A549 (cell line): ENCODE results near the gene AP5S1. TPM values are rescaled to one million over a fixed set of nuclear protein-coding genes. Genes with fewer than 3 reads are reported as not detected.

ENCODE experiments used
- ATAC-seq, 2 experiments: fragments of 200-7000 bp in 1 of 2; fragments of >200 bp in 1 of 2; cut with Nextera tagmentation in 1 of 2; cut with Tn5 transposase in 1 of 2; 3 replicates each; pipeline versions ENCODE4 v1.8.0 to v1.9.1; 2018 to 2020; ENCODE audit warnings: mild to moderate bottlenecking in 1 of 2, moderate library complexity in 1 of 2
- CTCF ChIA-PET: fragments of 300-600 bp; sonication (Branson Sonifier 250); formaldehyde crosslinking; extraction: SDS; loops from one replicate; lab custom pipeline; 2021; ENCODE audit warnings: antibody characterized with exemption, inconsistent platforms; lab: Yijun Ruan, JAX
- POLR2A ChIA-PET: fragments of 350-600 bp; formaldehyde crosslinking; extraction: SDS; loops from one replicate; lab custom pipeline; 2021; ENCODE audit warnings: antibody characterized with exemption, inconsistent platforms; lab: Yijun Ruan, JAX
- DNase-seq, 2 experiments: peaks; one replicate each; pipeline versions ENCODE4 v3.0.0 to v3.0.0-alpha.2; 2011 to 2016; ENCODE audit warnings: low read depth in 1 of 2, low spot score in 1 of 2
- FAIRE-seq: peaks from 2 replicates; lab custom pipeline; 2011; peaks lifted over from hg19 to GRCh38; lab: Jason Lieb, UNC
- H3K27ac ChIP-seq, 2 experiments: fragments of >200 bp; sonication (Bioruptor Twin); formaldehyde crosslinking; 3 replicates each; pipeline ENCODE4 v1.5.1; 2016 to 2017
- H3K4me1 ChIP-seq: fragments of >200 bp; sonication (Bioruptor Twin); formaldehyde crosslinking; 3 replicates; pipeline ENCODE4 v1.6.1; 2016
- H3K4me2 ChIP-seq: fragments of >200 bp; sonication (Bioruptor Twin); formaldehyde crosslinking; 3 replicates; pipeline ENCODE4 v1.6.1; 2016
- H3K4me3 ChIP-seq: fragments of >200 bp; sonication (Bioruptor Twin); formaldehyde crosslinking; 3 replicates; pipeline ENCODE4 v1.5.1; 2016
- H3K9me3 ChIP-seq: fragments of >200 bp; sonication (Bioruptor Twin); formaldehyde crosslinking; 3 replicates; pipeline ENCODE4 v1.6.1; 2016
- BHLHE40 ChIP-seq: IDR thresholded peaks from 2 replicates; pipeline ENCODE4 v1.6.1; 2012; ENCODE audit warnings: low read depth, low read length, inconsistent platforms
- CBX8 ChIP-seq: fragments of 200-600 bp; sonication (generic); IDR thresholded peaks from 2 replicates; pipeline ENCODE4 v1.6.1; 2016
- GATA3 ChIP-seq: IDR thresholded peaks from 2 replicates; pipeline ENCODE4 v1.6.1; 2012; ENCODE audit warnings: borderline replicate concordance
- HDAC2 ChIP-seq: fragments of 200-600 bp; sonication (generic); IDR thresholded peaks from 2 replicates; pipeline ENCODE4 v1.6.1; 2016
- HOXB13 ChIP-seq: fragments of 250-450 bp; sonication (Bioruptor Pico); IDR thresholded peaks from 2 replicates; pipeline ENCODE4 v1.5.0; 2020; ENCODE audit warnings: low read depth, mild to moderate bottlenecking, moderate library complexity
- JUN ChIP-seq, 2 experiments: fragments of >200 bp; sonication (Bioruptor Twin); formaldehyde crosslinking; IDR thresholded peaks; 2 replicates in 1 of 2; 3 replicates in 1 of 2; pipeline ENCODE4 v1.6.1; 2016 to 2017
- KDM1A ChIP-seq: fragments of 200-600 bp; sonication (generic); IDR thresholded peaks from 2 replicates; pipeline ENCODE4 v1.6.1; 2016; ENCODE audit warnings: low read depth, mild to moderate bottlenecking
- NPAS2 ChIP-seq: fragments of 250-450 bp; sonication (Bioruptor Pico); IDR thresholded peaks from 2 replicates; pipeline ENCODE4 v1.8.0; 2022; ENCODE audit warnings: mild to moderate bottlenecking, moderate library complexity, borderline replicate concordance
- PHF8 ChIP-seq: fragments of 200-600 bp; sonication (generic); IDR thresholded peaks from 2 replicates; pipeline ENCODE4 v1.6.1; 2016; ENCODE audit warnings: low read depth, mild to moderate bottlenecking, antibody characterized with exemption, moderate library complexity, borderline replicate concordance
- RCOR1 ChIP-seq: fragments of 150-350 bp; IDR thresholded peaks from 2 replicates; pipeline ENCODE4 v1.6.1; 2014; ENCODE audit warnings: antibody characterized with exemption, low read length, low read depth
- RFX5 ChIP-seq: fragments of 450-650 bp; IDR thresholded peaks from 2 replicates; pipeline ENCODE4 v1.7.1; 2014; ENCODE audit warnings: antibody characterized with exemption, mild to moderate bottlenecking, moderate library complexity
- SREBF2 ChIP-seq: fragments of 450-650 bp; IDR thresholded peaks from 2 replicates; pipeline ENCODE4 v1.6.1; 2014; ENCODE audit warnings: mild to moderate bottlenecking, moderate library complexity
- TP53 ChIP-seq: fragments of 250-450 bp; sonication (Bioruptor Pico); IDR thresholded peaks from 2 replicates; pipeline ENCODE4 v1.5.0; 2021; ENCODE audit warnings: mild to moderate bottlenecking, moderate library complexity
- ZC3H11A ChIP-seq: fragments of 450-650 bp; IDR thresholded peaks from 2 replicates; pipeline ENCODE4 v1.6.1; 2014; ENCODE audit warnings: antibody characterized with exemption, mild to moderate bottlenecking
- ZFP36 ChIP-seq: fragments of 450-650 bp; IDR thresholded peaks from 2 replicates; pipeline ENCODE4 v1.6.1; 2014; ENCODE audit warnings: borderline replicate concordance; ENCODE audit not compliant: partially characterized antibody
- WGBS: methylation state at CpG from one replicate; pipeline ENCODE4 v1.1.6; 2017; ENCODE audit errors: missing lambda C conversion rate; 5-methylcytosine and 5-hydroxymethylcytosine counted together
- polyA plus RNA-seq, 4 experiments: library from polyadenylated mRNA; depleted of rRNA in 3 of 4; stranded (reverse); fragments of >200 nt; fragmentation: RNase III in 1 of 4; extraction: RNeasy Plus Mini Kit Qiagen cat#74134 plus additional on column Dnase treatment in 1 of 4; gene quantifications; 2 replicates in 3 of 4; 3 replicates in 1 of 4; pipeline ENCODE4 v1.2.3, GENCODE V29; 2011 to 2017
- TF ChIP-seq, protein P1 (sequence below): IDR thresholded peaks from 2 replicates; pipeline ENCODE4 v1.6.1; 2012
- TF ChIP-seq, protein P2 (sequence below): fragments of 200-600 bp; sonication (generic); IDR thresholded peaks from 2 replicates; pipeline ENCODE4 v1.6.1; 2016; ENCODE audit warnings: antibody characterized with exemption, mild to moderate bottlenecking, moderate library complexity
- TF ChIP-seq, protein P3 (sequence below): IDR thresholded peaks from 2 replicates; pipeline ENCODE4 v1.6.1; 2012; ENCODE audit warnings: low read depth, borderline replicate concordance
- TF ChIP-seq, protein P4 (sequence below): IDR thresholded peaks from 2 replicates; pipeline ENCODE4 v1.6.1; 2012

Gene AP5S1
- polyA plus RNA-seq, 2 of the 4 experiments (the other 2 are of a cell fraction) = 10.2 to 19.9 TPM

DNA sequence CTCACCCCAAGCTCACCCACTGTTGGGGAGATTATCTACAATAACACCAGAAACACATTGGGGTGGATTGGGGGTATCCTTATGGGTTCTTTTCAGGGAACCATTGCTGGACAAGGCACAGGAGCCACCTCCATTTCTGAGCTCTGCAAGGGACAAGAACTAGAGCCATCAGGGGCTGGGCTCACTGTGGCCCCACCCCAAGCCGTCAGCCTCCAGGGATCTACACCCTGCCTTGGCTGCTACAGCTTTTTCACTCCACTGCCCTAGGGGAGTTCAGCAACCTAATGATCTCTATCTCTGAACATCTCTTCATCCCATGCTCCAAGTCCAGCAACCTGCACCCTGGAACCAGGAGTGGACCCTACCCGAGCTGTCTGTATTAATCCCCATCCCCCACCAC is 47.5 kb downstream of the AP5S1 start (continued):
- no peak for TF ChIP-seq SREBF2

DNA sequence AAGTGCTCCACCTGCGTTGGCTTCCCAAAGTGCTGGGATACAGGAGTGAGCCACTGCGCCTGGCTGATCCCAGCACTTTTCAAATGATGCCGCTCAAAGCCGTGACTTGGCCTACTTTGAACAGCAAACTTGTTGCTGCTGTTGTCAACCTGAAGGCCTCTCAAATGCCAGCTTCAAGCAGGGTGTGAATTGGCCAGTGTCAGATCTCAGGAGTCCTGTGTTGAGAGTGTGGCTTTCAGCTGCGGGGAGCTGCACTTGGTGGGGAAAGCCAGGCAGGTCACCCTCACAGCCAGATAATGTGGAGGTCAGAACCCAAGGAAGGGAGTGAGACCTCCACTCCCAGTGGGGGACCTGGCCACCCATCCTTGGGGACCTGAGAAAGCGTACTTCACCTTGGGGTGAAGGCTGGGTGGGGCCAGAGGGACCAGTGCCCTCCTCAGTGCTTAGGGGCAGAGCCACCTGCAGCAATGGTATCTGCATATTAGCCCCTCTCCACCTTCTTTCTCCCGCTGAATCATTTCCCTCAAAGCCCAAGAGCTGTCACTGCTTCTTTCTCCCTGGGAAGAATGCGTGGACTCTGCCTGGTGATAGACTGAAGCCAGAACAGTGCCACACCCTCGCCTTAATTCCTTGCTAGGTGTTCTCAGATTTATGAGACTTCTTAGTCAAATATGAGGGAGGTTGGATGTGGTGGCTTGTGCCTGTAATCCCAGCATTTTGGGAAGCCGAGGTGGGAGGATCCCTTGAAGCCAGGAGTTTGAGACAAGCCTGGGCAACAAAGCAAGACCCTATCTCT is 49.7 kb downstream of the AP5S1 start:
- no peak for FAIRE-seq
- CTCF ChIA-PET = interaction anchor here (1.1 to 9.5 kb wide), 4 partner anchors 15 to 102 kb away, joined by 3 to 95 read pairs (median 14); partner anchors contain the start of genes ADISSP and AP5S1
- TF ChIP-seq, protein P1, sequence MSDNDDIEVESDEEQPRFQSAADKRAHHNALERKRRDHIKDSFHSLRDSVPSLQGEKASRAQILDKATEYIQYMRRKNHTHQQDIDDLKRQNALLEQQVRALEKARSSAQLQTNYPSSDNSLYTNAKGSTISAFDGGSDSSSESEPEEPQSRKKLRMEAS = no peak
- TF ChIP-seq HDAC2 (no peak), ZC3H11A (no peak), RCOR1 (no peak), TP53 (CRISPR knock-in tag) (no peak), KDM1A (no peak), SREBF2 (no peak), GATA3 (no peak), BHLHE40 (no peak), RFX5 (no peak), NPAS2 (no peak), ZFP36 (no peak), CBX8 (no peak), PHF8 (no peak), HOXB13 (CRISPR knock-in tag) (no peak), JUN (IDR thresholded peaks at IDR 0.05) (no peak)
- TF ChIP-seq, protein P2, sequence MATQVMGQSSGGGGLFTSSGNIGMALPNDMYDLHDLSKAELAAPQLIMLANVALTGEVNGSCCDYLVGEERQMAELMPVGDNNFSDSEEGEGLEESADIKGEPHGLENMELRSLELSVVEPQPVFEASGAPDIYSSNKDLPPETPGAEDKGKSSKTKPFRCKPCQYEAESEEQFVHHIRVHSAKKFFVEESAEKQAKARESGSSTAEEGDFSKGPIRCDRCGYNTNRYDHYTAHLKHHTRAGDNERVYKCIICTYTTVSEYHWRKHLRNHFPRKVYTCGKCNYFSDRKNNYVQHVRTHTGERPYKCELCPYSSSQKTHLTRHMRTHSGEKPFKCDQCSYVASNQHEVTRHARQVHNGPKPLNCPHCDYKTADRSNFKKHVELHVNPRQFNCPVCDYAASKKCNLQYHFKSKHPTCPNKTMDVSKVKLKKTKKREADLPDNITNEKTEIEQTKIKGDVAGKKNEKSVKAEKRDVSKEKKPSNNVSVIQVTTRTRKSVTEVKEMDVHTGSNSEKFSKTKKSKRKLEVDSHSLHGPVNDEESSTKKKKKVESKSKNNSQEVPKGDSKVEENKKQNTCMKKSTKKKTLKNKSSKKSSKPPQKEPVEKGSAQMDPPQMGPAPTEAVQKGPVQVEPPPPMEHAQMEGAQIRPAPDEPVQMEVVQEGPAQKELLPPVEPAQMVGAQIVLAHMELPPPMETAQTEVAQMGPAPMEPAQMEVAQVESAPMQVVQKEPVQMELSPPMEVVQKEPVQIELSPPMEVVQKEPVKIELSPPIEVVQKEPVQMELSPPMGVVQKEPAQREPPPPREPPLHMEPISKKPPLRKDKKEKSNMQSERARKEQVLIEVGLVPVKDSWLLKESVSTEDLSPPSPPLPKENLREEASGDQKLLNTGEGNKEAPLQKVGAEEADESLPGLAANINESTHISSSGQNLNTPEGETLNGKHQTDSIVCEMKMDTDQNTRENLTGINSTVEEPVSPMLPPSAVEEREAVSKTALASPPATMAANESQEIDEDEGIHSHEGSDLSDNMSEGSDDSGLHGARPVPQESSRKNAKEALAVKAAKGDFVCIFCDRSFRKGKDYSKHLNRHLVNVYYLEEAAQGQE = no peak
- TF ChIP-seq, protein P3, sequence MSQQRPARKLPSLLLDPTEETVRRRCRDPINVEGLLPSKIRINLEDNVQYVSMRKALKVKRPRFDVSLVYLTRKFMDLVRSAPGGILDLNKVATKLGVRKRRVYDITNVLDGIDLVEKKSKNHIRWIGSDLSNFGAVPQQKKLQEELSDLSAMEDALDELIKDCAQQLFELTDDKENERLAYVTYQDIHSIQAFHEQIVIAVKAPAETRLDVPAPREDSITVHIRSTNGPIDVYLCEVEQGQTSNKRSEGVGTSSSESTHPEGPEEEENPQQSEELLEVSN = no peak
- TF ChIP-seq, protein P4, sequence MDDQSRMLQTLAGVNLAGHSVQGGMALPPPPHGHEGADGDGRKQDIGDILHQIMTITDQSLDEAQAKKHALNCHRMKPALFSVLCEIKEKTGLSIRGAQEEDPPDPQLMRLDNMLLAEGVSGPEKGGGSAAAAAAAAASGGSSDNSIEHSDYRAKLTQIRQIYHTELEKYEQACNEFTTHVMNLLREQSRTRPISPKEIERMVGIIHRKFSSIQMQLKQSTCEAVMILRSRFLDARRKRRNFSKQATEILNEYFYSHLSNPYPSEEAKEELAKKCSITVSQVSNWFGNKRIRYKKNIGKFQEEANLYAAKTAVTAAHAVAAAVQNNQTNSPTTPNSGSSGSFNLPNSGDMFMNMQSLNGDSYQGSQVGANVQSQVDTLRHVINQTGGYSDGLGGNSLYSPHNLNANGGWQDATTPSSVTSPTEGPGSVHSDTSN = no peak
- TF ChIP-seq, all 56 proteins: peak for 0
- no peak overlapping the region for H3K27ac ChIP-seq
- POLR2A ChIA-PET = interaction anchor here (0.6 kb wide), 1 partner anchor 10 kb away, joined by 4 read pairs; no protein-coding TSS in a partner anchor
- DNase-seq = no peak
- 0 out of 3 replicates have a peak, but pooled peaks cover 3% of the 10 kb centered on the region for H3K4me1 ChIP-seq
- H3K9me3 ChIP-seq = no peaks in the 10 kb centered on the region
- H3K4me2 ChIP-seq = no peak overlapping the region
- 95% methylated on average over 10 of the region's 10 CpGs for WGBS
- ATAC-seq = no peak
- no peak overlapping the region for H3K4me3 ChIP-seq
